H1 (cell line): ENCODE data around the gene MX1. TPM values are rescaled to one million over a fixed set of nuclear protein-coding genes. Genes with fewer than 3 reads are reported as not detected.

ENCODE experiments used
- CTBP2 ChIP-seq: IDR thresholded peaks from 2 replicates; pipeline ENCODE4 v1.7.0; 2011; ENCODE audit warnings: borderline replicate concordance, mild to moderate bottlenecking, moderate library complexity, mixed read lengths, low read length; ENCODE audit not compliant: insufficient read depth, insufficient read length
- KDM1A ChIP-seq: fragments of 200-600, 300-600 bp; sonication (generic); IDR thresholded peaks from 2 replicates; pipeline ENCODE4 v1.7.1; 2016; ENCODE audit warnings: mild to moderate bottlenecking, low read length, borderline replicate concordance
- KDM5A ChIP-seq: fragments of 200-600 bp; IDR thresholded peaks from 2 replicates; pipeline ENCODE4 v1.7.1; 2012; ENCODE audit warnings: mild to moderate bottlenecking, low read length, inconsistent platforms, mixed read lengths
- SIX5 ChIP-seq: IDR thresholded peaks from 2 replicates; pipeline ENCODE4 v1.6.1; 2011; ENCODE audit warnings: mild to moderate bottlenecking, low read depth, low read length
- SRF ChIP-seq: IDR thresholded peaks from 2 replicates; pipeline ENCODE4 v1.6.1; 2011; ENCODE audit warnings: mild to moderate bottlenecking, low read depth, low read length, moderate library complexity
- polyA plus RNA-seq, 7 experiments: library from polyadenylated mRNA; depleted of rRNA in 3 of 7; stranded (reverse) in 5 of 7; unstranded in 2 of 7; fragments of >200 nt in 5 of 7; fragments of 200-250 nt in 2 of 7; gene quantifications; 1 replicate in 5 of 7; 2 replicates in 1 of 7; 4 replicates in 1 of 7; pipeline versions ENCODE4 v1.2.1 to v1.2.3, GENCODE V29; 2011 to 2013; ENCODE audit warnings: missing spikeins in 2 of 7, mixed read lengths in 2 of 7
- total RNA-seq: library from RNA; stranded (reverse); fragmentation: NEBNext Ultra II Directional; extraction: Animal tissue kit (Norgen Biotek cat#: 25700); gene quantifications from 2 replicates; pipeline ENCODE4 v1.2.1, GENCODE V29; 2021

The MX1 gene
- total and polyA plus RNA-seq, 2 of the 8 experiments (the other 6 are each of a cell fraction or from before 2014, with no cell fraction given): 3.8 to 5.7 TPM

- TF ChIP-seq KDM5A (no peak), SIX5 (no peak), KDM1A (no peak), CTBP2 (no peak), SRF (no peak)
Measured at GRCh38 chr21:41504030-41504429, 78.0 kb downstream of the MX1 start (continued).
